Muscle of leg (tissue), 11 donors: ENCODE results near the gene NGB. TPM values are rescaled to one million over a fixed set of nuclear protein-coding genes. Genes with fewer than 3 reads are reported as not detected.

Experiments used
- DNase-seq: peaks from one replicate; pipeline ENCODE4 v3.0.0; 2013
- H3K27ac ChIP-seq: one replicate; pipeline ENCODE4 v1.5.1; 2013; ENCODE audit warnings: mild to moderate bottlenecking, low read length, control low read depth
- H3K27me3 ChIP-seq: one replicate; pipeline ENCODE4 v1.6.1; 2013; ENCODE audit warnings: low read length; ENCODE audit not compliant: control insufficient read depth, insufficient read depth
- H3K36me3 ChIP-seq: one replicate; pipeline ENCODE4 v1.6.1; 2013; ENCODE audit warnings: low read length; ENCODE audit not compliant: control insufficient read depth, insufficient read depth
- H3K4me1 ChIP-seq: one replicate; pipeline ENCODE4 v1.6.1; 2013; ENCODE audit warnings: low read length; ENCODE audit not compliant: control insufficient read depth, insufficient read depth
- H3K4me3 ChIP-seq: one replicate; pipeline ENCODE4 v1.5.1; 2013; ENCODE audit warnings: low read length, control low read depth
- H3K9me3 ChIP-seq: replicated peaks from 2 replicates; pipeline ENCODE4 v1.6.1; 2013; ENCODE audit warnings: low read depth, low read length; ENCODE audit not compliant: control insufficient read depth
- WGBS: methylation state at CpG from one replicate; pipeline ENCODE4 v1.1.5; 2013; ENCODE audit warnings: missing lambda C conversion rate; ENCODE audit not compliant: insufficient coverage; 5-methylcytosine and 5-hydroxymethylcytosine counted together
- polyA plus RNA-seq, 8 donors: library from polyadenylated mRNA; unstranded; fragments of 120-200 nt; gene quantifications; one replicate each; pipeline versions ENCODE4 v1.2.1 to v1.2.3, GENCODE V29; 2013; ENCODE audit warnings: inconsistent platforms in 1 of 8, low replicate concordance in 1 of 8; ENCODE audit not compliant: insufficient read length in 8 of 8, insufficient read depth in 1 of 8
- total RNA-seq: library from RNA; stranded (reverse); fragments of 120-200 nt; gene quantifications from one replicate; pipeline ENCODE4 v1.2.4, GENCODE V29; 2013

The NGB gene
- total and polyA plus RNA-seq, 9 donors, result 0.17 TPM; not detected in 8

GRCh38 chr14:77267937-77268699 is 2.9 kb downstream of the NGB start:
- H3K36me3 ChIP-seq, result no peaks in the 10 kb centered on the region
- DNase-seq, result no peak
- H3K4me1 ChIP-seq, result no peaks in the 10 kb centered on the region
- peaks cover 4% of the 10 kb centered on the region for H3K9me3 ChIP-seq
- no peak overlapping the region for H3K4me3 ChIP-seq
- peaks cover 53% of the 10 kb centered on the region for H3K27me3 ChIP-seq
- WGBS, result 79% methylated on average over 4 of the region's 5 CpGs
- H3K27ac ChIP-seq, result no peak overlapping the region

- Histone ChIP-seq H3K36me3 (no peaks in the 10 kb centered on the region), H3K4me1 (no peaks in the 10 kb centered on the region), H3K27ac (no peak overlapping the region), H3K27me3 (peaks cover 41% of the 10 kb centered on the region), H3K9me3 (peaks cover 4% of the 10 kb centered on the region), H3K4me3 (no peak overlapping the region)
- WGBS, result 95% methylated on average over 7 of the region's 8 CpGs
- DNase-seq, result no peak
Observed at GRCh38 chr14:77266336-77266735, 4.7 kb downstream of the NGB start.

- no peaks in the 10 kb centered on the region for H3K36me3 ChIP-seq
- no peak overlapping the region for H3K4me3 ChIP-seq
- no peak for DNase-seq
- no peak overlapping the region for H3K27ac ChIP-seq
- H3K27me3 ChIP-seq, result peaks cover 36% of the 10 kb centered on the region
- H3K4me1 ChIP-seq, result no peaks in the 10 kb centered on the region
- WGBS, result 38% methylated on average over 2 of the region's 16 CpGs
- H3K9me3 ChIP-seq, result peaks cover 4% of the 10 kb centered on the region
Observed at GRCh38 chr14:77265561-77266335, 5.3 kb downstream of the NGB start.

GRCh38 chr14:77265187-77265515 is 5.9 kb downstream of the NGB start:
- WGBS, result no CpG with 5 or more reads among the region's 2 CpGs
- Histone ChIP-seq H3K4me1 (no peaks in the 10 kb centered on the region), H3K27ac (no peak overlapping the region), H3K4me3 (no peak overlapping the region), H3K36me3 (no peaks in the 10 kb centered on the region), H3K27me3 (peaks cover 32% of the 10 kb centered on the region), H3K9me3 (peaks cover 4% of the 10 kb centered on the region)
- DNase-seq, result no peak

- DNase-seq, result no peak
- Histone ChIP-seq H3K27ac (no peak overlapping the region), H3K4me1 (no peaks in the 10 kb centered on the region), H3K9me3 (peaks cover 4% of the 10 kb centered on the region), H3K27me3 (peaks cover 28% of the 10 kb centered on the region), H3K4me3 (no peak overlapping the region), H3K36me3 (no peaks in the 10 kb centered on the region)
- WGBS, result 84% methylated on average over 8 of the region's 16 CpGs
Observed at GRCh38 chr14:77264466-77265186, 6.4 kb downstream of the NGB start.

GRCh38 chr14:77260631-77261030 is 10.4 kb downstream of the NGB start:
- H3K27me3 ChIP-seq, result peaks cover 3% of the 10 kb centered on the region
- no peak overlapping the region for H3K27ac ChIP-seq
- WGBS, result 37% methylated on average over 9 of the region's 10 CpGs
- peak; percentile 23 for DNase-seq
- no peaks in the 10 kb centered on the region for H3K36me3 ChIP-seq
- no peaks in the 10 kb centered on the region for H3K4me1 ChIP-seq
- no peak overlapping the region for H3K4me3 ChIP-seq
- no peaks in the 10 kb centered on the region for H3K9me3 ChIP-seq

GRCh38 chr14:77260199-77260598 is 10.8 kb downstream of the NGB start:
- no peak overlapping the region for H3K4me3 ChIP-seq
- peaks cover 3% of the 10 kb centered on the region for H3K27me3 ChIP-seq
- WGBS, result 77% methylated on average over 11 of the region's 11 CpGs
- no peaks in the 10 kb centered on the region for H3K9me3 ChIP-seq
- H3K27ac ChIP-seq, result no peak overlapping the region
- no peaks in the 10 kb centered on the region for H3K36me3 ChIP-seq
- no peaks in the 10 kb centered on the region for H3K4me1 ChIP-seq
- DNase-seq, result no peak

GRCh38 chr14:77259025-77259715 is 11.8 kb downstream of the NGB start:
- peaks cover 3% of the 10 kb centered on the region for H3K27me3 ChIP-seq
- H3K9me3 ChIP-seq, result no peaks in the 10 kb centered on the region
- no peak overlapping the region for H3K27ac ChIP-seq
- H3K36me3 ChIP-seq, result no peaks in the 10 kb centered on the region
- no peak overlapping the region for H3K4me3 ChIP-seq
- WGBS, result 55% methylated on average over 4 of the region's 11 CpGs
- H3K4me1 ChIP-seq, result no peaks in the 10 kb centered on the region
- DNase-seq, result no peak

GRCh38 chr14:77258566-77258965 is 12.4 kb downstream of the NGB start:
- 92% methylated on average over 2 of the region's 5 CpGs for WGBS
- no peaks in the 10 kb centered on the region for H3K4me1 ChIP-seq
- H3K27ac ChIP-seq, result no peak overlapping the region
- no peaks in the 10 kb centered on the region for H3K36me3 ChIP-seq
- no peaks in the 10 kb centered on the region for H3K9me3 ChIP-seq
- peaks cover 3% of the 10 kb centered on the region for H3K27me3 ChIP-seq
- H3K4me3 ChIP-seq, result no peak overlapping the region
- DNase-seq, result no peak

GRCh38 chr14:77257700-77258099 is 13.3 kb downstream of the NGB start:
- no peak for DNase-seq
- Histone ChIP-seq H3K27me3 (peaks cover 3% of the 10 kb centered on the region), H3K4me3 (no peak overlapping the region), H3K9me3 (no peaks in the 10 kb centered on the region), H3K36me3 (no peaks in the 10 kb centered on the region), H3K4me1 (no peaks in the 10 kb centered on the region), H3K27ac (no peak overlapping the region)
- WGBS, result 85% methylated on average over 10 of the region's 10 CpGs
